ENCODE measurements around the gene TRABD.

Gene TRABD

DNA sequence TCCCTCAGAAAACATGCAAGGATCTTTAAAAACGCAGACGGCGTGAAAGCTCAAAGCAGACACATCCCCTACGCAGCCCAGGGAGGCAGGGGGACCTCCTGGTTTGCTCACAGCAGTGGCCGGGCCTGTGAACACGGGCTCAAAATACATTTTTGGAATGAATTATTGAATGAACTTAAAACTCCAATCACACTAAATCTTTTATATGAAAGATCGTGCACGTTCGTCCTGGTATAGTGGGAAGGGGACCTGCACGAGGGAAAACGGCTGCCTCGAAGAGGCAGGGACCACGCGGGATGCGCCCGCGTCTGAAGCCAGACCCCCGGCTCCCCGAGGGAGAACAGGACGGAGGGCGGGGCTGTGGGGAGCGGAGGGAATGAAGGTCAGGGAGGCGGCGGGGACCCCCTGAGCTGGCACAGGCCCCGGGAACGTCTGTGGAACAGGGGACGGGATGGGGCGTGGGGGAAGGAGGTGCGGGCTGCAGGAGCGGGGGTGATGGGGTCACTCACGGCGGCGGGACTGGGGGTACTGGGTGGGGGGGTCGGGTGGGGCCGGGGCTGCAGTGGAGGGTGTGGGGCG lies 16.4 kb upstream of the TRABD start:
- peak overlapping the region; percentile 55 for H3K4me3 ChIP-seq (ENCODE audit: low read depth, low read length)

DNA sequence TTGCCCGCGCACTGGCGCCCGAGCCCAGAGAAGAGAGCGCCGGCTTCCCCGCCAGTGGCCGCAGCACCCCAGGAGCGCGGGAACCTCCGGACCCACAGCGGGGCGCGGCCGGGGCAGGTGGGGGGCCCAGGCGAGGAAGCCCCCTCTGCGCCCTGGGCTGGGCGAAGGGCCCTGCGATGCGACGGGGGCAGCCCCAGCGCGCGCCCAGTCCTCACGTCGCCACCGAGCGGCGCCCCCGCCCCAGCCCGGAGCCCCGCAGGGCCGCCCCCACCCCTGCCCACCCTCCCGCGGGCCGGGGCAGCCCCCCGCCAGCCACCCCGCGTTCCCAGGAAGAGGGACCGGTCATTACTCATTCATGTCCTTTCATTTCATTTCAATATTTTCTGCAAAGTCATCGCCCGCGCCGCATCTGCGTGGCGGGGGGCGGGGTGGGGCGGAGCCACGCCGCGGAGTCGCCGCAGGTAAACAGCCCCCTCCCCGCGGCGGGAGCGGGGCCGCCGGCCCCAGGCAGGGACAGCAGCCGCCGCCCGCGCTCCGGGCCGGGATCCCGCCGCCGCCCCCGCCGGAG lies 15.9 kb upstream of the TRABD start:
- H3K9me3 ChIP-seq (ENCODE audit: control insufficient read depth, insufficient read depth, low read depth, low read length) = no peaks in the 10 kb centered on the region
- H3K4me3 ChIP-seq (ENCODE audit: low read depth, low read length) = peak overlapping the region; percentile 55
- H3K9ac ChIP-seq (ENCODE audit: low read length) = no peak overlapping the region
- H3K4me1 ChIP-seq (ENCODE audit: control insufficient read depth, insufficient read depth, low read length) = no peaks in the 10 kb centered on the region
- H3K27ac ChIP-seq (ENCODE audit: low read depth, low read length) = no peak overlapping the region
- H3K36me3 ChIP-seq (ENCODE audit: control insufficient read depth, insufficient read depth, low read length) = no peaks in the 10 kb centered on the region
- H3K27me3 ChIP-seq (ENCODE audit: control insufficient read depth, insufficient read depth, low read length) = peaks cover 46% of the 10 kb centered on the region

More for the DNA sequence above, 16.4 kb upstream of the TRABD start:
- H3K27ac ChIP-seq (ENCODE audit: low read depth, low read length) = no peak overlapping the region
- peaks cover 46% of the 10 kb centered on the region for H3K27me3 ChIP-seq (ENCODE audit: control insufficient read depth, insufficient read depth, low read length)
- H3K9ac ChIP-seq (ENCODE audit: low read length) = no peak overlapping the region
- no peaks in the 10 kb centered on the region for H3K36me3 ChIP-seq (ENCODE audit: control insufficient read depth, insufficient read depth, low read length)
- H3K9me3 ChIP-seq (ENCODE audit: control insufficient read depth, insufficient read depth, low read depth, low read length) = no peaks in the 10 kb centered on the region
- no peaks in the 10 kb centered on the region for H3K4me1 ChIP-seq (ENCODE audit: control insufficient read depth, insufficient read depth, low read length)

DNA sequence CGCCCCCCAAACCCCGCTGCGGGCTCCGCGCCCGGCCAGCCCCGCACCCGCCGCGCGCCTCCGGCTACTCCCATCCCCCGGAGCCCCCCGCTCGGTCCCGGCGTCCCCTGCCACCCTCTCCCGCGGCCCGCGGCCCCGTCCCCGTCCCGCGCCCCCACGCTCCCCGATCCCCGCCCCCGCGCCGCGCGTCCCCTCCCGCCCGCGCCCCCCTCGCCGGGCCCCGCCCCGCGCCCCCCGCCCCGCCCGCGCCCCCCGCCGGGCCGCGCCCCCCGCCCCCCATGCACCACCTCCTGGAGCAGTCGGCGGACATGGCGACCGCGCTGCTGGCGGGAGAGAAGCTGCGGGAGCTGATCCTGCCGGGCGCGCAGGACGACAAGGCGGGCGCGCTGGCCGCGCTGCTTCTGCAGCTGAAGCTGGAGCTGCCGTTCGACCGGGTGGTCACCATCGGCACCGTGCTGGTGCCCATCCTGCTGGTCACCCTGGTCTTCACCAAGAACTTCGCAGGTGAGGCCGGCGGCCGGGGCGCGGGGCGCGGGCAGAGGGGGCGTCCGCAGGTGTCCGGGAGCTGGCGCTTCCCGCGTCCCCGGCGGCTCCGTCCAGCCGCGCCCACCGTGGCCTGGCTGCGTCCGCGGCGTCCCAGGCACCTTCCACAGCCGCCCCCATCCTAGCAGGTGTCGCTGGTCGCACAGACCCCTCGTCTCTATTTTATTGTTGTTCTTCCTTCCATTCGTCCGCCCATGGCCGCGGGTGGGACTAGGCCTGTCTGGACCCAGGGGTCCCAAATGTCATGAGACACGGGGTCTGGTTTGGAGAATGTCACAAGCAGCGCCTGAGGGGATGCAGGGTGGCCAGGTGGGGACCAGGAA lies 15.0 kb upstream of the TRABD start, which contains the start of gene PANX2:
Gene PANX2, plus strand, starts transcription at position 279 of the 866 bp plus-strand sequence. Its CDS starts 0 bp downstream, at position 279.
- Histone ChIP-seq H3K27me3 (ENCODE audit: control insufficient read depth, insufficient read depth, low read length) (peaks cover 46% of the 10 kb centered on the region), H3K27ac (ENCODE audit: low read depth, low read length) (no peak within 1 kb of the TSS), H3K9me3 (ENCODE audit: control insufficient read depth, insufficient read depth, low read depth, low read length) (no peaks in the 10 kb centered on the region), H3K4me3 (ENCODE audit: low read depth, low read length) (peak within 1 kb of the TSS; percentile 87), H3K36me3 (ENCODE audit: control insufficient read depth, insufficient read depth, low read length) (no peaks in the 10 kb centered on the region), H3K9ac (ENCODE audit: low read length) (peak within 1 kb of the TSS; percentile 50), H3K4me1 (ENCODE audit: control insufficient read depth, insufficient read depth, low read length) (peaks cover 2% of the 10 kb centered on the region; the same call in 1 of the 2 replicates)

- Histone ChIP-seq H3K4me1 (ENCODE audit: control insufficient read depth, insufficient read depth, low read length) (peaks cover 7% of the 10 kb centered on the region; the same call in 1 of the 2 replicates), H3K27me3 (ENCODE audit: control insufficient read depth, insufficient read depth, low read length) (peaks cover 46% of the 10 kb centered on the region), H3K9me3 (ENCODE audit: control insufficient read depth, insufficient read depth, low read depth, low read length) (no peaks in the 10 kb centered on the region), H3K27ac (ENCODE audit: low read depth, low read length) (no peak overlapping the region), H3K36me3 (ENCODE audit: control insufficient read depth, insufficient read depth, low read length) (no peaks in the 10 kb centered on the region), H3K4me3 (ENCODE audit: low read depth, low read length) (peak overlapping the region; percentile 87), H3K9ac (ENCODE audit: low read length) (no peak overlapping the region)
These were observed 14.3 kb upstream of the TRABD start for GRCh38 chr22:50171319-50171964.

- Histone ChIP-seq H3K9me3 (ENCODE audit: control insufficient read depth, insufficient read depth, low read depth, low read length) (no peaks in the 10 kb centered on the region), H3K9ac (ENCODE audit: low read length) (no peak overlapping the region), H3K27ac (ENCODE audit: low read depth, low read length) (no peak overlapping the region), H3K36me3 (ENCODE audit: control insufficient read depth, insufficient read depth, low read length) (no peaks in the 10 kb centered on the region), H3K4me1 (ENCODE audit: control insufficient read depth, insufficient read depth, low read length) (peaks cover 7% of the 10 kb centered on the region; the same call in 1 of the 2 replicates), H3K27me3 (ENCODE audit: control insufficient read depth, insufficient read depth, low read length) (peaks cover 44% of the 10 kb centered on the region), H3K4me3 (ENCODE audit: low read depth, low read length) (no peak overlapping the region)
These were observed 13.7 kb upstream of the TRABD start for GRCh38 chr22:50171965-50172421.

GRCh38 chr22:50173311-50173982 lies 12.3 kb upstream of the TRABD start:
- Histone ChIP-seq H3K9ac (ENCODE audit: low read length) (no peak overlapping the region), H3K36me3 (ENCODE audit: control insufficient read depth, insufficient read depth, low read length) (no peaks in the 10 kb centered on the region), H3K4me1 (ENCODE audit: control insufficient read depth, insufficient read depth, low read length) (peaks cover 7% of the 10 kb centered on the region; the same call in 1 of the 2 replicates), H3K9me3 (ENCODE audit: control insufficient read depth, insufficient read depth, low read depth, low read length) (no peaks in the 10 kb centered on the region), H3K4me3 (ENCODE audit: low read depth, low read length) (no peak overlapping the region), H3K27me3 (ENCODE audit: control insufficient read depth, insufficient read depth, low read length) (peaks cover 32% of the 10 kb centered on the region), H3K27ac (ENCODE audit: low read depth, low read length) (no peak overlapping the region)

DNA sequence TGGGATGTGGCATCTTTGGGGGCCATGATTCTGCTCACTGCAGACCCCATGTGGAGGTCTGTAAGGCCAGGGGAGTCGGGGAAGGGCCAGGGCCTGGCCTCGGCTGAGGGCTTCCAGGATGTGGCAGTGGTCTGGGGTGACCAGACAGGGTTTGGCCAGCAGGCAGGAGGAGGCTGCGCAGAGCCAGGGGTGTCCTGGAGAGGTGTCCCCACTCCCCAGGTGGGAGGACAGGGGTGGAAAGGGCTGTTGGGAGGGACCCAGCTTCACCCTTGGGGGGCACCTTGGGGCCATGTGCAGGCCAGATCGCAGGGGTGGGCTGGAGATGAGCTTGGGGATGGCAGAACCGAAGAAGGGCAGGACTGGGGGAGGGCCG lies 11.7 kb upstream of the TRABD start:
- no peaks in the 10 kb centered on the region for H3K9me3 ChIP-seq (ENCODE audit: control insufficient read depth, insufficient read depth, low read depth, low read length)
- no peaks in the 10 kb centered on the region for H3K36me3 ChIP-seq (ENCODE audit: control insufficient read depth, insufficient read depth, low read length)
- peaks cover 27% of the 10 kb centered on the region for H3K27me3 ChIP-seq (ENCODE audit: control insufficient read depth, insufficient read depth, low read length)
- no peak overlapping the region for H3K27ac ChIP-seq (ENCODE audit: low read depth, low read length)
- no peak overlapping the region for H3K4me3 ChIP-seq (ENCODE audit: low read depth, low read length)
- no peak overlapping the region for H3K9ac ChIP-seq (ENCODE audit: low read length)
- H3K4me1 ChIP-seq (ENCODE audit: control insufficient read depth, insufficient read depth, low read length) = peaks cover 7% of the 10 kb centered on the region; the same call in 1 of the 2 replicates

DNA sequence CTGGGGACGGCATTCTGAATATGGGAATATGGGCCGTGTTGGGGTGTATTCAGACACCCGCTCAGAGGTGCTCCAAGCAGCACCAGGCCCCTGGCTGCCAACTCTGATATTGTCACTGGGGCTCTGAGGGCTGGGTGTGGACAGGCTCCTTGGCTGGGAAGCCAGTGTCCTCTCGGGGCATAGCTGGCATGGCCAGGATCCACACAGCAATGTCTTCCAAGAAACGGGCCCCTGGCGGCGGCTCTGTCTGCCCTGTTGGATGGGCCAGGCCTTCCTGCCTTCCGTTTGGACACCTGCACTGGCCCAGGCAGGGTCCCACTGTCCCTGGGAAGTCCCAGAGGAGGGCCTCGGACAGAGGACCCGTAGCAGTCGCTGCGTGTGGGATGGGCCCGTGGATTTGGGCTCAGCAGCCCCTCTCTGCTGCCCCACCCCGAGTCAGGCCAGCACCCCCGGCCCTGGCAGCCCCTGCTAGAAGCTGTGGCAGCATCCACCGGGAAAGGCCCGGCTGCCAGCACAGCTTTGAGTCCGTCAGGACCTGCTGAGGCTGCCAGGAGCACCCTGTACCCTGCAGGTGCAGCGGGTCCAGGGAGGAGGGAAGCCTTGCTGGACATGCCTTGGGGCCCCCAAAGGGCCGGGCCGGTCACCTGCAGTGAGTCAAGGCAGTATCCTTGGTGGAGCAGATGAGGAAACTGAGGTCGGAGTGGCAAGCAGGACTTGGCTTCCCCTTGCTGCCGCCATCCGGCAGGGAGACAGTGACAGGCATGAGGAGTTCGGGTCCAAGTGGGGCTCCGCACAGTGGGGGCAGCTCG lies 11.1 kb upstream of the TRABD start:
- Histone ChIP-seq H3K9me3 (ENCODE audit: control insufficient read depth, insufficient read depth, low read depth, low read length) (no peaks in the 10 kb centered on the region), H3K27ac (ENCODE audit: low read depth, low read length) (no peak overlapping the region)

GRCh38 chr22:50175191-50175461 lies 10.6 kb upstream of the TRABD start:
- no peak overlapping the region for H3K4me3 ChIP-seq (ENCODE audit: low read depth, low read length)
- peaks cover 7% of the 10 kb centered on the region; the same call in 1 of the 2 replicates for H3K4me1 ChIP-seq (ENCODE audit: control insufficient read depth, insufficient read depth, low read length)
- H3K27me3 ChIP-seq (ENCODE audit: control insufficient read depth, insufficient read depth, low read length) = peaks cover 19% of the 10 kb centered on the region
- no peak overlapping the region for H3K9ac ChIP-seq (ENCODE audit: low read length)
- H3K9me3 ChIP-seq (ENCODE audit: control insufficient read depth, insufficient read depth, low read depth, low read length) = no peaks in the 10 kb centered on the region
- H3K27ac ChIP-seq (ENCODE audit: low read depth, low read length) = no peak overlapping the region
- H3K36me3 ChIP-seq (ENCODE audit: control insufficient read depth, insufficient read depth, low read length) = no peaks in the 10 kb centered on the region

More for the DNA sequence above, 11.1 kb upstream of the TRABD start:
- peaks cover 21% of the 10 kb centered on the region for H3K27me3 ChIP-seq (ENCODE audit: control insufficient read depth, insufficient read depth, low read length)
- no peak overlapping the region for H3K4me3 ChIP-seq (ENCODE audit: low read depth, low read length)
- peaks cover 7% of the 10 kb centered on the region; the same call in 1 of the 2 replicates for H3K4me1 ChIP-seq (ENCODE audit: control insufficient read depth, insufficient read depth, low read length)
- H3K36me3 ChIP-seq (ENCODE audit: control insufficient read depth, insufficient read depth, low read length) = no peaks in the 10 kb centered on the region
- no peak overlapping the region for H3K9ac ChIP-seq (ENCODE audit: low read length)

Data from HUES6 (cell line).